Central memory CD4-positive, alpha-beta T cell (primary cell): ENCODE measurements around the gene HEXA.
A peak's percentile ranks its signal among the peaks of the same experiment; 100 is the strongest.

Experiments
- DNase-seq: peaks from one replicate; pipeline ENCODE4 v3.0.0; 2022

Gene HEXA

GRCh38 chr15:72372361-72372760, 3.5 kb downstream of the HEXA start:
- DNase-seq = no peak

- DNase-seq = no peak
Observed at GRCh38 chr15:72369964-72370363, 5.8 kb downstream of the HEXA start.

GRCh38 chr15:72368899-72369298, 6.9 kb downstream of the HEXA start:
- DNase-seq = no peak

GRCh38 chr15:72368325-72368724, 7.5 kb downstream of the HEXA start:
- no peak for DNase-seq

DNA sequence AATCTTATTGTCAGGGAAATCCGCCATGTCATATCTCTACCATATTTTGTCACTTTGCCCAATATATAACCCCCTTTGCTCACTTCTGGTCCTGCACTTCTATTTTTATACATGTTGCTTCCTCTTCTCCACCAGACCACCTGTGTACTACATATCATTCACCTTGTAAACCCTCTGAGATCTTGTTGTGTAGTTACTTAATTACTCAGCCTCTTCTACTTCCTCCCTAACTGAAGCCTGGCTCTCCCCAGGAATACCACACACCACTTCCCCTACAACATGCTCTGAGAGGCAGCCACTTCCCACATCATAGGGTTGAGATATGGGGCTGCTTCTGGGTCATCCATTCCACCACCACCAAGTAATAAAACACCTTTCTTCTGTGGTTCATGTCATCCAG, 10.0 kb downstream of the HEXA start:
- peak; percentile 62 for DNase-seq

GRCh38 chr15:72361176-72361575, 14.6 kb downstream of the HEXA start:
- DNase-seq = no peak

- DNase-seq = no peak
Observed at GRCh38 chr15:72358650-72359171, 17.1 kb downstream of the HEXA start.

DNA sequence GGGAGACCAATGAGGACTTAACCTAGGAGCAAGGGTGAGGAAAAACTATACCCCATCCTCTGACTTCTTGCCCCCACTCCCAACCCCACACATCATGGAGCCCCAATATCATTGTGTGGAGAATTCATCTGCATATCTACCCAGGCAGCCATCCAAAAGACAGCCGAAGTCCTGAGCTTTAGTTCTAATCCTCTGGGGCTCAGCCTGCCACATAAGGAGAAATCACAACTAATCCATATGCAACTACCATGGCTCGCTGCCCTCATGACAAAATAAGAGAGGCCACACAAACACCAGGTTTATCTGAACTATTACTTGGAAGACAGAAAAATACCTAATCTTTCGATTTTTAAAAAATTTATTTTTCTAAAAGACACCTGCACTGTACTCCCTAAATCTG, 17.7 kb downstream of the HEXA start:
- DNase-seq = no peak

- no peak for DNase-seq
Observed at GRCh38 chr15:72354496-72354895, 21.3 kb downstream of the HEXA start.

DNA sequence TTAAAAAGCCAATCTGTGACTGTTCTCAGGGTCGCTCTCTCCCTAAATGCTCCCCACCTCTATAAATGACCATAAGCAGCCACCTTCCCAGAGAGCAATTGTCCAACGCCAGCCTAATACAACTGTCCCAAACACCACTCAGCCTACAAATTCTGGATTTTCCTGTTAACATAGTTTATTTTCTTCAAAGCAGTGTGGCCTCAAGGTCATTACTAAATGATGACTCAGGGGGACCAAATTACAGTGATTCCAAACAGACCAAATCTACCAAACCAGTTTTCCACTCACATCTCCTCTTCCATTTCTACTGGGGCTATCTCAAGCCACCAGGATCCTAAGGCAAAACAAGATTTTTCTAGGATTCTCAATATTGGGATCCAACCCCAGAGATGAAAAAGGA, 22.5 kb downstream of the HEXA start:
- no peak for DNase-seq

GRCh38 chr15:72345806-72346205, 30.0 kb downstream of the HEXA start:
- no peak for DNase-seq

DNA sequence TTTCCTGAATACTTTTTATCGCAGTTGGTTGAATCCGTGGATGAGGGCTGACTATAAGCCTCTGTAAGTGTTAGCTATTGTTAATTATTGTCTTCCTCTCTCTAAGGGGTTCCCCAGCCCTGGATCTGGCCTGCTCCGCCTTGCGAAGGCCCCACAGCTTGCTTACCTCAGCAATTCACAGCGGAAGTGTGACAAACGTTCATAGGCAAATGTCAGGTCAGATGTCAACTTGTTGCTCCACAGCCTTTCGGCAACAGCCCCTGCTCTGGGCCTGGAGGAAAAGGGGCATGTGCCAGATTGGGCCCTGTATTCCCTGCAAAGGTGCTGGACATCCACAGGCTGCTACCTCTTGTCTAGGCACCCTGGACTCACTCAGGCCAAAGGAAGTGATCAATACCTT, 30.5 kb downstream of the HEXA start:
- no peak for DNase-seq

GRCh38 chr15:72344602-72345001, 31.2 kb downstream of the HEXA start:
- no peak for DNase-seq

DNA sequence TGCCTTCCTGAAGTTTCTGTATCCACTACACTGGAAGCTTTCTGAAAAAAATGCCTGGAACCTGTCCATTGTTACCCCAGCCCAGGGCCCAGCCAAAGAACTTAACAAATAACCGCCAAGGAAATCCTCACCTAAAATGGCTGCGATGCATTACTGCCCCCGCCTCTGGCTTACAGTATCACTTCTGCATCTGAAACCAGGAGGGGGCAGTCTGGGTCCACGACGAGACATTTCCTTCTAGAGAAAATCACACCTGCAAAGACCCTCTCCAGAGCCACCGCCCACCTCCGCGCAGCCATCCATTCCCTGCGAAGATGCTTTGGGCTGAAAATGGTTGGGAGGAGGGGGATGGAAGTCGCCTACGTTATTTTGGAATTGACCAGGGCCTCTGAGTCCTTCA, 33.4 kb downstream of the HEXA start:
- DNase-seq = peak; percentile 8

DNA sequence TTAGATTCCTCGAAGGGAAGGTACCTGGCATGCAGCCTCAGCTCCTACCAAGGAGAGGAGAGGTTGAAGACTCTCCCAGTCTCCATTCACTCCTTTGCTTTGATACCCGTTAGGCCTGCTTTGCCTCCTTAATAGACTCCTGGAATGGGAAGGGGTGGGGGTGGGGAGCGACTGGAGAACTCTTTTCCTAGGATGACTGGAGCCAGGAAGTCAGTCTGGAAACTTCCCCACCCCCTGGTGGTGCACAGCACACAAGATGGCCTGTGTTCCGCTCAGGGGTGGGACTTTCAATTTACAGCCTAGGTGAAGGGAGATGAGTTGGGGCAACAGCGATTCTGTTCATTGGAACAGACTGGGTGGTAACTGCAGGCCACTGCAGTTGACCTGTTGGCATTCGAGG, 34.5 kb downstream of the HEXA start:
- no peak for DNase-seq

DNA sequence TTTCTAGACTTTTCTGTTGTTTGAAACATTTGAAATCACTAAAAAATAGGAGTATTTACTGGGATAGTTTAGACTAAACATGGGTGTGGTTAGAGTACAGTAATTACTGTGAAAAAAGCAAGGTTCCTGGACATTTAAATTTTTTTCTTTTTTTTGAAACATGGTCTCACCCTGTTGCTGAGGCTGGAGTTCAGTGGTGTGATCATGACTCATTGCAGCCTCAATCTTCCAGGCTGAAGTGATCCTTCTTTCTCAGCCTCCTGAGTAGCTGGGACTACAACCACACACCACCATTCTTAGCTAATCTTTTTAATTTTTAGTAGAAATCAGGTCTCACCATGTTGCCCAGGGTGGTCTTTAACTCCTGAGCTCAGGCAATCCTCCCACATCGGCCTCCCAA, 35.4 kb downstream of the HEXA start:
- no peak for DNase-seq

GRCh38 chr15:72339777-72340177, 36.0 kb downstream of the HEXA start:
- DNase-seq = no peak

GRCh38 chr15:72338617-72339321, 37.0 kb downstream of the HEXA start:
- DNase-seq = no peak

DNA sequence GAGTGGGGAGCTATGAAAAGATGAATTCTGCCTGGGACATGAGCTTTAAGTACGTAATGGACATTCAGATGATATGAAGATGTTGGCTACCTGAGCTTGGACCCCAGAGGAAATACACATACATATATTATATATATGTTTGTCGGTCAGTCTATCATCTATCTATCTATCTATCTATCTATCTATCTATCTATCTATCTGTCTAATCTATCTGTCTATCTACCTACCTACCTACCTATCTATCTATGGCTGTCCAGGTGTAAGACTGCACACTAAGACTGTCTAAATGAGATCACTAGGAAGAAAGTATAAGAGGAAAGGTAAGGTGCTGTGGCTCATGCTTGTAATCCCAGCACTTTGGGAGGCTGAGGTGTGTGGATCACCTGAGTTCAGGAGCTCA, 37.7 kb downstream of the HEXA start:
- DNase-seq = no peak

DNA sequence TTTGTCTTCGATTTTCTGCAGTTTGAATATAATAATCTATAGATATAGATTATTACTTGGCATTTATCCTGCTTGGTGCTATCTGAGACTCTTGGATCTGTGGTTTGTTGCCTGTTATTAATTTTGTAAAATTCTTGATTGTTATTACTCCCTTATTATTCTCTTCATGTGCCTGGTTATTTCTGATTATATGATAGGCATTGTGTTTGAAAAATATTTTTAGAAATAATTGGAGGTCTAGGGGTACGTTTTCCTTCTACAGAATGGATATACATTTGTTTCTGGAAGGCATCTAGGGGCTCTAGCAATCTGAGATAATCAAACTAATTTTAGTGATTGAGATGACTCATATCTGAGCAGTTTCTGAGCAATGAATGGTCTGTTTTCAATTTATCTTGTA, 41.0 kb downstream of the HEXA start:
- no peak for DNase-seq

GRCh38 chr15:72331021-72331420, 44.8 kb downstream of the HEXA start:
- DNase-seq = no peak

DNA sequence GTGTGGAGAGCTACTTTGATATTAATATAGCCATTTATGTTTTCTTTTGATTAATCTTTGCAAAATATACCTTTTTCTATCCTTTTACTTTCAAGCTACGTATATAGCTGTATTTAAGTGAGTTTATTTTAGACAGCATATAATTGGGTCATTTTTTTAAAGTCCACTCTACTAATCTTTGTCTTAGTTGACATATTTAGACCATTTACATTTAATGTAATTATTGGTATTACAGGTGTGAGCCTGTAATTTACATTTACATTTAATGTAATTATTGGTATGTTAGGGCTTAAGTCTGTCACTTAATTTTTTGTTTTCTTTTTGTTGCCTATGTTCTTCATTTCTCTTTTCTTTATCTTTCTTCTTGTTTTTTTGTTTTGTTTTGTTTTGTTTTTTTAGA, 52.1 kb downstream of the HEXA start:
- no peak for DNase-seq

DNA sequence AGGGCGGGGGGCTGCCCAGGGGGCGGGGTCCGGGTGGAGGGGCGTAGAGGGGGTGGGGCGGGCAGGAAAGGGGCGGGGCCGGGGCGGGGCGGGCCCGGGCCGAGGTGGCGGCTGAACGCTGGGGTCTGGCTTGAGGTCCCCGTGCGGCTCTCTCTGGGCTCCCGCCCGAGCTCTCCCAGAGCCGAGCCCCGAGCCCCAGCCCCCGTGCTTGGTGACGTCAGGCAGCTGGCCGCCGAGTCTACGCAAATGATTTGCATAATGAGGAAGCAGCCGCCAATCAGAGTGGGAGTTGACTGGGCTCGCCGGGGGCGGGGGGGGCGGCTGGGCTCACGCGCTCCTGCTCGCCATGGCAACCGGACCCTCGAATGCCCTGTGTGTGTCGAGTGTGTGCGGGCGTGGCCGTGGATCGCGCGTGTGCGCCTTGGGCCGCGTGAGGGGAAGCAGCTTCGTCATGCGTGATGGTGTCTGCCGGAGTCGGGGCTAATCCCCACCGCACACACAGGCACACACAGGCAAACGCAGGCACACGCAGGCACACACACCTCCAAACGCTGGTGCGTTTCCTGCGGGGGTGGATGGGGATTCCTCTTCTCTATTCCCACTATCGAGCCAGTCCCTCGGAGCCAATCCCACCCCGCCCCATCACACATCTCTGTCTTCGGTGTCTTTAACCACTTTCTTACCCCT, 55.7 kb downstream of the HEXA start, which contains the start of gene CELF6:
TSS of gene CELF6 (minus strand) at position 173 of the 687 bp plus-strand sequence. CDS start 283 bp downstream, outside the sequence.
- DNase-seq = peak; percentile 84

DNA sequence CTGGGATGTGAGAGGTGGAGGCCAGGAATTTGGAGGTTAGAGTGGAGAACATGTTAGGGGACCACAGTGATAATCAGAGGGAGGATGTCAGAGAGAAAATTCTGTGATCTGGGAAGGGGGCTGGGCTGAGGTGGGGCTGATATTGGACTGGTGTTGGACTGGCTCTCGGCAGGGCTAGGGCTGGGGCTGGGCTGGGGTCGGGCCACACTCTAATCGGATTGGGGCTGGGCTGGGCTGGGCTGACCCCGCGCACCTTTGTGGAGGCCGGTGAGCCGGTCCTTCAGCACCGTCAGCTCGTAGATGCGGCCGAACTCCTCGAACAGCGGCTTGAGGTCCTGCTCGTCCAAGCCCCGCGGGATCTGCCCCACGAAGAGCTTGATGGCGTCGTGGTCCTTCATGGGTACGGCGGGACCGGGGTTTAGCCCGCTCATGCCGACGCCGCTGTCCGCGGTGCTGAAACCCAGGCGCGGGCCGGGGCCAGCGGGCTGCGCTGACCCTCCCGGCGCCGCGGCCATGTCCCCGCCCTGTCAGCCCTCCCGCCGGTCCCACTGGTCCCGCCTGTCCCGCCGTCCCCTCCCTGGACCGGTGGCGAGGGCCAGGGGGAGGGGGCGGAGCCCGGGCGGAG, 56.3 kb downstream of the HEXA start:
- DNase-seq = peak; percentile 30
